MG63 (cell line): ENCODE data around the gene FCGBP. TPM values are rescaled to one million over a fixed set of nuclear protein-coding genes. Genes with fewer than 3 reads are reported as not detected.

ENCODE experiments used
- DNase-seq: peaks from one replicate; pipeline ENCODE4 v3.0.0-alpha.2; 2020
- H3K27me3 ChIP-seq: fragments of 250-450 bp; sonication (Bioruptor Pico); 2 replicates; pipeline ENCODE4 v1.5.1; 2020; ENCODE audit warnings: mild to moderate bottlenecking, moderate library complexity
- H3K36me3 ChIP-seq: fragments of 250-450 bp; sonication (Bioruptor Pico); 2 replicates; pipeline ENCODE4 v1.5.1; 2020; ENCODE audit warnings: mild to moderate bottlenecking, moderate library complexity
- H3K4me3 ChIP-seq: fragments of 250-450 bp; sonication (Bioruptor Pico); 2 replicates; pipeline ENCODE4 v1.5.1; 2020; ENCODE audit warnings: mild to moderate bottlenecking, moderate library complexity
- H3K9me3 ChIP-seq: fragments of 250-450 bp; sonication (Bioruptor Pico); 2 replicates; pipeline ENCODE4 v1.5.1; 2020; ENCODE audit warnings: mild to moderate bottlenecking, moderate library complexity
- total RNA-seq: library from RNA; depleted of rRNA; stranded (reverse); fragments of >200 nt; shearing (Covaris generic); gene quantifications from 2 replicates; pipeline ENCODE4 v1.2.3, GENCODE V29; 2014; ENCODE audit warnings: low replicate concordance

Gene FCGBP
- total RNA-seq, 1 experiment from 2014 or later: 1.4 TPM

- Histone ChIP-seq H3K36me3 (no peaks in the 10 kb centered on the region), H3K27me3 (no peaks in the 10 kb centered on the region), H3K4me3 (no peak overlapping the region), H3K9me3 (no peaks in the 10 kb centered on the region)
- no peak for DNase-seq
Observed at GRCh38 chr19:39953915-39954314, 19.5 kb upstream of the FCGBP start.

- no peak overlapping the region for H3K4me3 ChIP-seq
- no peaks in the 10 kb centered on the region for H3K9me3 ChIP-seq
- H3K36me3 ChIP-seq: no peaks in the 10 kb centered on the region
- peak; percentile 49 for DNase-seq
- no peaks in the 10 kb centered on the region for H3K27me3 ChIP-seq
Observed at GRCh38 chr19:39951686-39952085, 17.3 kb upstream of the FCGBP start.

GRCh38 chr19:39951065-39951650, 16.7 kb upstream of the FCGBP start:
- Histone ChIP-seq H3K36me3 (no peaks in the 10 kb centered on the region), H3K27me3 (no peaks in the 10 kb centered on the region), H3K9me3 (no peaks in the 10 kb centered on the region), H3K4me3 (no peak overlapping the region)
- no peak for DNase-seq

GRCh38 chr19:39949026-39949747, 14.8 kb upstream of the FCGBP start:
- Histone ChIP-seq H3K27me3 (no peaks in the 10 kb centered on the region), H3K9me3 (no peaks in the 10 kb centered on the region), H3K36me3 (no peaks in the 10 kb centered on the region), H3K4me3 (no peak overlapping the region)
- DNase-seq: no peak

- Histone ChIP-seq H3K36me3 (no peaks in the 10 kb centered on the region), H3K4me3 (no peak overlapping the region), H3K27me3 (no peaks in the 10 kb centered on the region), H3K9me3 (no peaks in the 10 kb centered on the region)
- no peak for DNase-seq
Observed at GRCh38 chr19:39946532-39946931, 12.1 kb upstream of the FCGBP start.

GRCh38 chr19:39943586-39943985, 9.2 kb upstream of the FCGBP start:
- Histone ChIP-seq H3K36me3 (no peaks in the 10 kb centered on the region), H3K4me3 (no peak overlapping the region), H3K9me3 (peaks cover 4% of the 10 kb centered on the region; the same call in 1 of the 2 replicates), H3K27me3 (no peaks in the 10 kb centered on the region)
- no peak for DNase-seq

- no peak for DNase-seq
- H3K9me3 ChIP-seq: peaks cover 4% of the 10 kb centered on the region; the same call in 1 of the 2 replicates
- H3K4me3 ChIP-seq: no peak overlapping the region
- no peaks in the 10 kb centered on the region for H3K36me3 ChIP-seq
- no peaks in the 10 kb centered on the region for H3K27me3 ChIP-seq
Observed at GRCh38 chr19:39942366-39942730, 7.9 kb upstream of the FCGBP start.

GRCh38 chr19:39941615-39942365, 7.4 kb upstream of the FCGBP start:
- Histone ChIP-seq H3K36me3 (no peaks in the 10 kb centered on the region), H3K9me3 (peaks cover 4% of the 10 kb centered on the region; the same call in 1 of the 2 replicates), H3K4me3 (no peak overlapping the region), H3K27me3 (no peaks in the 10 kb centered on the region)
- DNase-seq: no peak

GRCh38 chr19:39941151-39941550, 6.7 kb upstream of the FCGBP start:
- Histone ChIP-seq H3K4me3 (no peak overlapping the region), H3K9me3 (peaks cover 4% of the 10 kb centered on the region; the same call in 1 of the 2 replicates), H3K36me3 (no peaks in the 10 kb centered on the region), H3K27me3 (no peaks in the 10 kb centered on the region)
- no peak for DNase-seq

- Histone ChIP-seq H3K36me3 (no peaks in the 10 kb centered on the region), H3K4me3 (no peak overlapping the region), H3K27me3 (no peaks in the 10 kb centered on the region), H3K9me3 (peaks cover 4% of the 10 kb centered on the region; the same call in 1 of the 2 replicates)
- DNase-seq: no peak
Observed at GRCh38 chr19:39940221-39940833, 5.9 kb upstream of the FCGBP start.

- Histone ChIP-seq H3K27me3 (no peaks in the 10 kb centered on the region), H3K4me3 (no peak overlapping the region)
- DNase-seq: no peak
Observed at GRCh38 chr19:39939556-39939955, 5.1 kb upstream of the FCGBP start.

GRCh38 chr19:39937787-39938186, 3.4 kb upstream of the FCGBP start:
- no peak for DNase-seq
- no peaks in the 10 kb centered on the region for H3K36me3 ChIP-seq
- H3K9me3 ChIP-seq: peaks cover 4% of the 10 kb centered on the region; the same call in 1 of the 2 replicates
- H3K4me3 ChIP-seq: no peak overlapping the region
- H3K27me3 ChIP-seq: peaks cover 3% of the 10 kb centered on the region

More at GRCh38 chr19:39939556-39939955, 5.1 kb upstream of the FCGBP start:
- Histone ChIP-seq H3K9me3 (peaks cover 4% of the 10 kb centered on the region; the same call in 1 of the 2 replicates), H3K36me3 (no peaks in the 10 kb centered on the region)

- H3K36me3 ChIP-seq: no peaks in the 10 kb centered on the region
- DNase-seq: no peak
- H3K27me3 ChIP-seq: peaks cover 3% of the 10 kb centered on the region
- H3K4me3 ChIP-seq: no peak overlapping the region
- H3K9me3 ChIP-seq: peaks cover 4% of the 10 kb centered on the region; the same call in 1 of the 2 replicates
Observed at GRCh38 chr19:39937094-39937720, 2.8 kb upstream of the FCGBP start.

GRCh38 chr19:39936622-39937021, 2.2 kb upstream of the FCGBP start:
- Histone ChIP-seq H3K9me3 (peaks cover 4% of the 10 kb centered on the region; the same call in 1 of the 2 replicates), H3K36me3 (no peaks in the 10 kb centered on the region), H3K4me3 (no peak overlapping the region), H3K27me3 (peaks cover 4% of the 10 kb centered on the region)
- no peak for DNase-seq

GRCh38 chr19:39936020-39936419, 1.6 kb upstream of the FCGBP start:
- H3K27me3 ChIP-seq: peaks cover 9% of the 10 kb centered on the region
- peaks cover 4% of the 10 kb centered on the region; the same call in 1 of the 2 replicates for H3K9me3 ChIP-seq
- H3K36me3 ChIP-seq: no peaks in the 10 kb centered on the region
- no peak for DNase-seq
- no peak overlapping the region for H3K4me3 ChIP-seq

GRCh38 chr19:39935364-39935661, 879 bp upstream of the FCGBP start:
- H3K9me3 ChIP-seq: peaks cover 2% of the 10 kb centered on the region; the same call in 1 of the 2 replicates
- DNase-seq: no peak
- no peak overlapping the region for H3K4me3 ChIP-seq
- peaks cover 9% of the 10 kb centered on the region for H3K27me3 ChIP-seq
- no peaks in the 10 kb centered on the region for H3K36me3 ChIP-seq

- no peak overlapping the region for H3K4me3 ChIP-seq
- no peaks in the 10 kb centered on the region for H3K36me3 ChIP-seq
- no peak for DNase-seq
- H3K9me3 ChIP-seq: peaks cover 4% of the 10 kb centered on the region; the same call in 1 of the 2 replicates
- H3K27me3 ChIP-seq: peaks cover 9% of the 10 kb centered on the region
Observed at GRCh38 chr19:39929750-39930149, 4.7 kb downstream of the FCGBP start.
